Nephron (organoid): ENCODE measurements around the gene STAB2.

Experiments used
- H3K27ac Mint-ChIP-seq, 3 experiments: 2 replicates each; pipeline ENCODE4 v1.8.0; 2020; ENCODE audit warnings: mixed read lengths in 3 of 3, mild to moderate bottlenecking in 2 of 3, moderate library complexity in 1 of 3
- H3K27me3 Mint-ChIP-seq: 2 replicates; pipeline ENCODE4 v1.8.0; 2021; ENCODE audit warnings: low read depth, mild to moderate bottlenecking, moderate library complexity, mixed read lengths
- H3K36me3 Mint-ChIP-seq: 2 replicates; pipeline ENCODE4 v1.8.0; 2020; ENCODE audit warnings: low read depth, mixed read lengths
- H3K4me1 Mint-ChIP-seq: 2 replicates; pipeline ENCODE4 v1.8.0; 2020; ENCODE audit warnings: mixed read lengths
- H3K4me3 Mint-ChIP-seq, 3 experiments: 2 replicates each; pipeline ENCODE4 v1.8.0; 2020; ENCODE audit warnings: mild to moderate bottlenecking in 3 of 3, mixed read lengths in 3 of 3, moderate library complexity in 2 of 3
- H3K9me3 Mint-ChIP-seq: 2 replicates; pipeline ENCODE4 v1.8.0; 2020; ENCODE audit warnings: mixed read lengths
- TF ChIP-seq, protein P1 (sequence below), 3 experiments: fragments of 200-600 bp; sonication (generic); IDR thresholded peaks; one replicate each; pipeline ENCODE4 v1.5.0; 2021; ENCODE audit warnings: antibody characterized with exemption in 3 of 3; ENCODE audit not compliant: unreplicated experiment in 3 of 3

STAB2 gene

GRCh38 chr12:103560604-103561101 lies 26.4 kb upstream of the STAB2 start:
- Mint-ChIP-seq H3K27me3 (peaks cover 14% of the 10 kb centered on the region), H3K4me1 (no peaks in the 10 kb centered on the region), H3K9me3 (peaks cover 16% of the 10 kb centered on the region), H3K27ac (no peak overlapping the region), H3K36me3 (no peaks in the 10 kb centered on the region), H3K4me3 (no peak overlapping the region)
- TF ChIP-seq, protein P1, sequence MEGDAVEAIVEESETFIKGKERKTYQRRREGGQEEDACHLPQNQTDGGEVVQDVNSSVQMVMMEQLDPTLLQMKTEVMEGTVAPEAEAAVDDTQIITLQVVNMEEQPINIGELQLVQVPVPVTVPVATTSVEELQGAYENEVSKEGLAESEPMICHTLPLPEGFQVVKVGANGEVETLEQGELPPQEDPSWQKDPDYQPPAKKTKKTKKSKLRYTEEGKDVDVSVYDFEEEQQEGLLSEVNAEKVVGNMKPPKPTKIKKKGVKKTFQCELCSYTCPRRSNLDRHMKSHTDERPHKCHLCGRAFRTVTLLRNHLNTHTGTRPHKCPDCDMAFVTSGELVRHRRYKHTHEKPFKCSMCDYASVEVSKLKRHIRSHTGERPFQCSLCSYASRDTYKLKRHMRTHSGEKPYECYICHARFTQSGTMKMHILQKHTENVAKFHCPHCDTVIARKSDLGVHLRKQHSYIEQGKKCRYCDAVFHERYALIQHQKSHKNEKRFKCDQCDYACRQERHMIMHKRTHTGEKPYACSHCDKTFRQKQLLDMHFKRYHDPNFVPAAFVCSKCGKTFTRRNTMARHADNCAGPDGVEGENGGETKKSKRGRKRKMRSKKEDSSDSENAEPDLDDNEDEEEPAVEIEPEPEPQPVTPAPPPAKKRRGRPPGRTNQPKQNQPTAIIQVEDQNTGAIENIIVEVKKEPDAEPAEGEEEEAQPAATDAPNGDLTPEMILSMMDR (IDR thresholded peaks at IDR 0.05; ENCODE audit: unreplicated experiment in 3 of 3): no peak

DNA sequence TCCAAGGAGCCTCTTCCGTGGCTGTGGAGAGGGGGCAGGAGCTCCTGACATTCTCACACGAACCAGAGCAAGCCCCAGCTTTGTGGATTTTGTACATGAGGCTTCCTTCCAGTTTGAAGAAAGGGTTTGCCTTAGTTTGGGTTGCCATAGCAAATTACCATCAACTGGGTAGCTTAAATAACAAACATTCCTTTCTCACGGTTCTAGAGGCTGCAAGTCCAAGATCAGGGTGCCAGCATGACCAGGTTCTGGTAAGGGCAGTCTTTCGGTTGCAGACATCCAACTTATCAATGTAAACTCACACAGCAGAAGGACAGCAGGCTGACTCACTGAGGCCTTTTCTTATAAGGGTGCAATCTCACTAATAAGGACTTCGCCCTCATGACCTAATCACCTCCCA lies 25.9 kb upstream of the STAB2 start:
- TF ChIP-seq, protein P1 (IDR thresholded peaks at IDR 0.05; ENCODE audit: unreplicated experiment in 3 of 3): no peak
- Mint-ChIP-seq H3K36me3 (no peaks in the 10 kb centered on the region), H3K9me3 (peaks cover 21% of the 10 kb centered on the region), H3K4me1 (no peaks in the 10 kb centered on the region), H3K4me3 (no peak overlapping the region), H3K27me3 (peaks cover 14% of the 10 kb centered on the region), H3K27ac (no peak overlapping the region)

- Mint-ChIP-seq H3K4me3 (no peak overlapping the region), H3K27ac (no peak overlapping the region), H3K9me3 (peaks cover 45% of the 10 kb centered on the region), H3K4me1 (peaks cover 14% of the 10 kb centered on the region), H3K27me3 (peaks cover 35% of the 10 kb centered on the region), H3K36me3 (no peaks in the 10 kb centered on the region)
- TF ChIP-seq, protein P1 (IDR thresholded peaks at IDR 0.05; ENCODE audit: unreplicated experiment in 3 of 3): no peak
These were observed 20.7 kb upstream of the STAB2 start for GRCh38 chr12:103566398-103566797.

GRCh38 chr12:103569278-103569677 lies 17.8 kb upstream of the STAB2 start:
- Mint-ChIP-seq H3K27me3 (peaks cover 40% of the 10 kb centered on the region), H3K4me3 (no peak overlapping the region), H3K27ac (no peak overlapping the region), H3K9me3 (peaks cover 40% of the 10 kb centered on the region), H3K36me3 (no peaks in the 10 kb centered on the region), H3K4me1 (peaks cover 25% of the 10 kb centered on the region)
- TF ChIP-seq, protein P1 (IDR thresholded peaks at IDR 0.05; ENCODE audit: unreplicated experiment in 3 of 3): no peak

GRCh38 chr12:103571286-103571685 lies 15.8 kb upstream of the STAB2 start:
- Mint-ChIP-seq H3K27ac (peak overlapping the region; percentile 29 to 51 (median 32)), H3K27me3 (peaks cover 47% of the 10 kb centered on the region), H3K4me1 (peaks cover 36% of the 10 kb centered on the region), H3K9me3 (peaks cover 23% of the 10 kb centered on the region), H3K36me3 (no peaks in the 10 kb centered on the region), H3K4me3 (peak overlapping the region in 1 of 3 experiments; percentile 53)
- TF ChIP-seq, protein P1 (IDR thresholded peaks at IDR 0.05; ENCODE audit: unreplicated experiment in 3 of 3): no peak

- Mint-ChIP-seq H3K36me3 (no peaks in the 10 kb centered on the region), H3K4me3 (no peak overlapping the region), H3K27ac (no peak overlapping the region), H3K4me1 (peaks cover 36% of the 10 kb centered on the region), H3K9me3 (peaks cover 11% of the 10 kb centered on the region), H3K27me3 (peaks cover 45% of the 10 kb centered on the region)
- TF ChIP-seq, protein P1 (IDR thresholded peaks at IDR 0.05; ENCODE audit: unreplicated experiment in 3 of 3): no peak
These were observed 14.6 kb upstream of the STAB2 start for GRCh38 chr12:103572312-103573045.
